ENCODE results near the gene DNAL4. TPM values are rescaled to one million over a fixed set of nuclear protein-coding genes. Genes with fewer than 3 reads are reported as not detected.

Gene DNAL4
- total RNA-seq, 1 donor from 2014 or later: 8.4 TPM

- intact Hi-C loops (cut with micrococcal nuclease): loop anchor here (1.0 to 2.0 kb wide), 3 partner anchors 32 to 269 kb away; no protein-coding TSS in a partner anchor
- TF ChIP-seq CTCF (IDR thresholded peaks at IDR 0.05): no peak
- H3K4me1 Mint-ChIP-seq: peaks cover 26% of the 10 kb centered on the region
- H3K4me3 Mint-ChIP-seq: no peak overlapping the region
- POLR2A ChIA-PET: interaction anchor here (0.8 to 5.5 kb wide), 7 partner anchors 10 to 51 kb away, joined by 3 to 37 read pairs (median 6); no protein-coding TSS in a partner anchor
- peak overlapping the region; percentile 75 for H3K27ac Mint-ChIP-seq
- no peaks in the 10 kb centered on the region for H3K9me3 Mint-ChIP-seq
- ATAC-seq (ENCODE audit: low read depth) (no peak), DNase-seq (no peak)
- CTCF ChIA-PET: interaction anchor here (0.8 to 3.5 kb wide), 8 partner anchors 9 to 109 kb away, joined by 4 to 26 read pairs (median 6); no protein-coding TSS in a partner anchor
- H3K27me3 Mint-ChIP-seq: no peaks in the 10 kb centered on the region
- peaks cover 94% of the 10 kb centered on the region for H3K36me3 Mint-ChIP-seq (ENCODE audit: low read depth)
These were observed 60.1 kb downstream of the DNAL4 start for GRCh38 chr22:38733724-38734381.

- intact Hi-C loops (cut with micrococcal nuclease): loop anchor here (1.0 to 2.0 kb wide), 3 partner anchors 33 to 270 kb away; no protein-coding TSS in a partner anchor
- Mint-ChIP-seq H3K27me3 (no peaks in the 10 kb centered on the region), H3K4me3 (no peak overlapping the region), H3K4me1 (peaks cover 26% of the 10 kb centered on the region), H3K36me3 (ENCODE audit: low read depth) (peaks cover 94% of the 10 kb centered on the region), H3K9me3 (no peaks in the 10 kb centered on the region), H3K27ac (peak overlapping the region; percentile 75)
- POLR2A ChIA-PET: interaction anchor here (0.8 to 5.5 kb wide), 5 partner anchors 19 to 51 kb away, joined by 3 to 37 read pairs (median 4); no protein-coding TSS in a partner anchor
- peak; percentile 76 for ATAC-seq (ENCODE audit: low read depth)
- CTCF ChIA-PET: interaction anchor here (0.8 to 3.5 kb wide), 8 partner anchors 8 to 137 kb away, joined by 4 to 26 read pairs (median 6); no protein-coding TSS in a partner anchor
- peak; percentile 58 for TF ChIP-seq CTCF (IDR thresholded peaks at IDR 0.05)
- no peak for DNase-seq
These were observed 60.6 kb downstream of the DNAL4 start for GRCh38 chr22:38733329-38733723.

- Mint-ChIP-seq H3K9me3 (no peaks in the 10 kb centered on the region), H3K4me1 (peaks cover 26% of the 10 kb centered on the region), H3K4me3 (no peak overlapping the region), H3K27ac (no peak overlapping the region), H3K36me3 (ENCODE audit: low read depth) (peaks cover 94% of the 10 kb centered on the region), H3K27me3 (no peaks in the 10 kb centered on the region)
- intact Hi-C loops (cut with micrococcal nuclease): loop anchor here (2.0 kb wide), 1 partner anchor 110 kb away; no protein-coding TSS in a partner anchor
- ChIA-PET POLR2A (interaction anchor here (1.0 to 5.5 kb wide), 3 partner anchors 20 to 34 kb away, joined by 4 to 37 read pairs (median 7); no protein-coding TSS in a partner anchor), CTCF (interaction anchor here (1.4 to 3.5 kb wide), 3 partner anchors 15 to 138 kb away, joined by 4 to 26 read pairs (median 5); no protein-coding TSS in a partner anchor)
- TF ChIP-seq CTCF (IDR thresholded peaks at IDR 0.05): no peak
- no peak for DNase-seq
- ATAC-seq (ENCODE audit: low read depth): no peak
These were observed 61.6 kb downstream of the DNAL4 start for GRCh38 chr22:38732251-38732815.

- Mint-ChIP-seq H3K9me3 (no peaks in the 10 kb centered on the region), H3K27ac (no peak overlapping the region), H3K4me3 (no peak overlapping the region), H3K27me3 (no peaks in the 10 kb centered on the region), H3K36me3 (ENCODE audit: low read depth) (peaks cover 94% of the 10 kb centered on the region), H3K4me1 (peaks cover 23% of the 10 kb centered on the region)
- intact Hi-C loops (cut with micrococcal nuclease): loop anchor here (2.0 kb wide), 1 partner anchor 111 kb away; no protein-coding TSS in a partner anchor
- TF ChIP-seq CTCF (IDR thresholded peaks at IDR 0.05): no peak
- ChIA-PET POLR2A (interaction anchor here (0.5 to 5.5 kb wide), 3 partner anchors 21 to 181 kb away, joined by 7 to 37 read pairs (median 9); no protein-coding TSS in a partner anchor), CTCF (interaction anchor here (1.4 kb wide), 1 partner anchor 138 kb away, joined by 4 read pairs; no protein-coding TSS in a partner anchor)
- DNase-seq: no peak
- ATAC-seq (ENCODE audit: low read depth): no peak
These were observed 62.2 kb downstream of the DNAL4 start for GRCh38 chr22:38731703-38732161.
